Activated naive CD8-positive, alpha-beta T cell treated with anti-CD3 and anti-CD28 coated beads, Interleukin-2, amount 50 U/mL, for 24 hours (primary cell): Measurements from ENCODE around the gene TLE2.
"Not testable (repeated sequence)": the region's sequence is repeated elsewhere in the genome, so short reads cannot be mapped to it uniquely, and the experiment has no call there.

ENCODE experiments used
- ATAC-seq: fragments of 150-1000 bp; cut with Tn5 transposase; one replicate; pipeline ENCODE4 v1.10.0; 2021
- DNase-seq: peaks from one replicate; pipeline ENCODE4 v3.0.0; 2021
- H3K27ac Mint-ChIP-seq: one replicate; pipeline ENCODE4 v1.8.0; 2021; ENCODE audit warnings: mild to moderate bottlenecking, mixed read lengths
- H3K27me3 Mint-ChIP-seq: one replicate; pipeline ENCODE4 v1.8.0; 2021; ENCODE audit warnings: mixed read lengths
- H3K36me3 Mint-ChIP-seq: one replicate; pipeline ENCODE4 v1.8.0; 2021; ENCODE audit warnings: low read depth, mixed read lengths
- H3K4me1 Mint-ChIP-seq: one replicate; pipeline ENCODE4 v1.8.0; 2021; ENCODE audit warnings: mixed read lengths
- H3K4me3 Mint-ChIP-seq: one replicate; pipeline ENCODE4 v1.8.0; 2021; ENCODE audit warnings: mild to moderate bottlenecking, moderate library complexity, mixed read lengths
- H3K9me3 Mint-ChIP-seq: one replicate; pipeline ENCODE4 v1.8.0; 2021; ENCODE audit warnings: mixed read lengths

The TLE2 gene

DNA sequence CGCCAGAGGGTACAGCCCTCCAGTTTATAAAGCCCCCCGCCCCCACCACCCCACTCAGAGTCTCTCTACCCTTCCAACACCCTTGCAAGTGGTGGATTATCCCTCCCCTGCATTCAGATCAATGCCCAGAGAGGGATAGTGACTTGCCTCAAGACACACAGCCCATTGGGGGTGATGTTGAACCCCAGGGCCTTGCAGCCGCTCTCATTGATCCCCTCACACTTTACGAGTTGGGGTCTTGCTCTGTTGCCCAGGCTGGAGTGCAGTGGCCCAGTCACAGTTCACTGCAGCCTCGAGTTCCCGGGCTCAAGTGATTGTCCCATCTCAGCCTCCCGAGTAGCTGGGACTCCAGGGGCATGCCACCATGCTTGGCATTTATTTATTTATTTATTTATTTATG, 11.2 kb downstream of the TLE2 start:
- Mint-ChIP-seq H3K4me1 (no peaks in the 10 kb centered on the region), H3K36me3 (no peaks in the 10 kb centered on the region), H3K27me3 (no peaks in the 10 kb centered on the region), H3K9me3 (no peaks in the 10 kb centered on the region), H3K4me3 (no peak overlapping the region), H3K27ac (no peak overlapping the region)
- no peak for DNase-seq
- no peak for ATAC-seq

DNA sequence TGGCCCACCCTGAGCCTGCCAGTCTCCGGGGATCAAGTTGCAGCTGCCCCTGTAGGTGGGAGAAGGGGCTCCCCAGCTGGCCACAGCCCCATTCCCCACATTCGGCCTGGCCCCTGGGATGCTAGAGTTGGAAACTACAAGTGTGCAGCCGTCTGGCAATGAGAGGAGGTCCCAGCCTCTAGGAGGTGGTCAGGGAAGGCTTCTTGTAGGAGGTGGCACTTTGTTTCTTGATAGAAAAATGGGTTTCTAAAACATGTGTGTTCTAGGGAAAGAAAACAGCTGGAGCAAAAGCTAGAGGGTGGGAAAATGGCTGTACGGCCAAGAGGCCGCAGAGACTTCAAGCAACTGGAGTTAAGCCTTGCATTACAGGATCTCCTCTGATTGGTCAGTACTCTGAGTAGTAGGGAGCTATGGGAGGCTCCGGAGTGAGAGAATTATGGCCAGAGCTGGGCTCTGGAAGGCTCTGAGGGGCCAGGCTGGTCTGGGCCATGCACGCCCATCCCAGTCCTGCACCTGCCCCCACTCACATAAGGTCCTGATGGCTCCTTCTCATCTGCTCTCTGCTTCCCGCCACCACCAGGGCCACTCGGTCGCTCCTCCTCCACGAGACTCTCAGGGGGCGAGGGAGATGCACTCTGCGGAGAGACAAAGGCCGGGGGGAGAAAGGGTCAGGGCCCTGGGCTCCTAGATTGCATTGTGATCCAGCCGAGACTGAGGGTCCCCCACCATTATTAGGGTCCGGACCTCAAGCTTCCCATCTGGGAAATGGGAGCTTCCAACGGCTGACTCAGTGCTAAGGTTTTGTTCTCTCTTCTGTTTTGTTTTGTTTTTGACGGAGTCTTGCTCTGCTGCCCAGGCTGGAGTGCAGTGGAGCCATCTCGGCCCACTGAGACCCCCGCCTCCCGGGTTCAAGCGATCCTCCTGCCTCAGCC, 13.7 kb downstream of the TLE2 start:
- no peaks in the 10 kb centered on the region for H3K9me3 Mint-ChIP-seq
- no peaks in the 10 kb centered on the region for H3K36me3 Mint-ChIP-seq
- no peak overlapping the region for H3K27ac Mint-ChIP-seq
- ATAC-seq (no peak), DNase-seq (no peak)
- no peaks in the 10 kb centered on the region for H3K27me3 Mint-ChIP-seq
- no peak overlapping the region for H3K4me3 Mint-ChIP-seq
- no peaks in the 10 kb centered on the region for H3K4me1 Mint-ChIP-seq

DNA sequence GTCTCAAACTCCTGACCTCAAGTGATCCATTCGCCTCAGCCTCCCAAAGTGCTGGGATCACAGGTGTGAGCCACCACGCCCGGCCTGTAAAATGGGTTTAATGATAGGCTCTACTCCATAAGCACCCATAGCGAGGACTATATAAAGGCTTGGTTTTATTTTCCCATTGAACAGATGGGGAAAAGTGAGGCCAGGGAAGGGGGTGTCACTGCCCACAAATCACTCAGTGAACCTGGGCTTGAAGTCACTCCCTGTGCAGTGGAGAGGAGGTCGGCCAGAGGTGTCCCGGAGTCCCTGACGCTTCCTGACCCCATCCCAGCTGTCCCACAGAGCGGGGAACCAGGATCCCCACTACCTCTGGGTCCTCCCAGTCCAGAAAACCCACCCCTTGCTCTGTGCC, 14.9 kb downstream of the TLE2 start:
- DNase-seq (no peak), ATAC-seq (no peak)
- no peaks in the 10 kb centered on the region for H3K27me3 Mint-ChIP-seq
- H3K9me3 Mint-ChIP-seq = no peaks in the 10 kb centered on the region
- no peak overlapping the region for H3K4me3 Mint-ChIP-seq
- H3K36me3 Mint-ChIP-seq = no peaks in the 10 kb centered on the region
- H3K27ac Mint-ChIP-seq = no peak overlapping the region
- no peaks in the 10 kb centered on the region for H3K4me1 Mint-ChIP-seq

DNA sequence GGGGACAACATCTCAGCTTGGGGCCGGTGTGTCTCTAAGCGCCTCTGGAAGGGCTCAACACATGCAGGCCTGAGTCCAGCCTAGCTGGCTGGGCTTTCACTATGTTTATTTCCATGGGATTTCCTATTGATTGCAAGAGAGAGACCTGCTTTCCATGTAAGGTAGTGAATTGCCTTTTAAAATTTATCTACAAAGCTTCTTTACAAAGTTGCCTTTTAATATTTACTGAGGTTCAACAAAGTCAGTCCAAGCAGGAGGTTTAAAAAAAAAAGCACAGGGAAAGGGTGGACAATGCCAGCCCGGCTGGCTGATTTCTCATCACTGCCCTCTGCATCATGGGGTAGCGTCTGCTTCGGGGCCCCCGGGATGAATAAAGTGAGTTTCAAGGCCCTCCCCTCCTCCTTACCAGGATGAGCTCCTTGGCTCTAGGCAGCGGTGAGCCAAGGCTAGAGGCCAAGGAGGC, 15.8 kb downstream of the TLE2 start:
- DNase-seq (no peak), ATAC-seq (no peak)
- H3K4me1 Mint-ChIP-seq = no peaks in the 10 kb centered on the region
- H3K4me3 Mint-ChIP-seq = no peak overlapping the region
- no peaks in the 10 kb centered on the region for H3K27me3 Mint-ChIP-seq
- H3K27ac Mint-ChIP-seq = no peak overlapping the region
- no peaks in the 10 kb centered on the region for H3K36me3 Mint-ChIP-seq
- H3K9me3 Mint-ChIP-seq = no peaks in the 10 kb centered on the region

DNA sequence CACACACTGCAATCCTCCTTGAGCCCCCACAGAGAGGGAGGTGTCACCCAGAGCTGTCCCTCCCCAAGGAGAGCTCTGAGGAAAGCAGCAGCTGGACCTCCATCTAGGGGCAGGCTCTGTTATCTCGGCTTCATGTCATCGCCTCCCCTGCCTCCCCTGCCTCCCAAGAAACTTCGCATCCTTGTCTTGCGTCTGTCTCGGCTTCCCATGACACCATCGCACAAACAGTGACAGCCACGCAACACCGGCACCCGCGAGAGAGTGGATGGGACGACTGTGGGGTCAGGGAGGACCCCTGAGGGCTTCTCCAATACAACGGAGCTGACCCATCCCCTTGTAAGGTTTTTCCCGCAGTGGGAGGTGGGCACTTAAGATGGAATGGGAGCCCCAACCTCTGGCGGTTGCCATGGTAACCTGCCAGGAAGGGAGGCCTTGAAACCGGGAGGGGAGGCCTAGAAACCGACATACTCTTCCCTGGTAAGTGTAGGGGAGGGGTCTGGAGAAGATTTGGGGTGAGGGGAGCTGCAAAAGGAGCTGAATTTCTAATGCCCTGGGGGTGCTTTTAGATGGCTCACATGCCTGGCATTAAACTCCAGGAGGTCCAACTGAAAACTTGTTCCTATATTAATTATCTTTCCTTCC, 16.3 kb downstream of the TLE2 start:
- no peak overlapping the region for H3K4me3 Mint-ChIP-seq
- H3K27ac Mint-ChIP-seq = no peak overlapping the region
- H3K9me3 Mint-ChIP-seq = no peaks in the 10 kb centered on the region
- H3K27me3 Mint-ChIP-seq = no peaks in the 10 kb centered on the region
- no peaks in the 10 kb centered on the region for H3K4me1 Mint-ChIP-seq
- ATAC-seq (no peak), DNase-seq (no peak)
- no peaks in the 10 kb centered on the region for H3K36me3 Mint-ChIP-seq

DNA sequence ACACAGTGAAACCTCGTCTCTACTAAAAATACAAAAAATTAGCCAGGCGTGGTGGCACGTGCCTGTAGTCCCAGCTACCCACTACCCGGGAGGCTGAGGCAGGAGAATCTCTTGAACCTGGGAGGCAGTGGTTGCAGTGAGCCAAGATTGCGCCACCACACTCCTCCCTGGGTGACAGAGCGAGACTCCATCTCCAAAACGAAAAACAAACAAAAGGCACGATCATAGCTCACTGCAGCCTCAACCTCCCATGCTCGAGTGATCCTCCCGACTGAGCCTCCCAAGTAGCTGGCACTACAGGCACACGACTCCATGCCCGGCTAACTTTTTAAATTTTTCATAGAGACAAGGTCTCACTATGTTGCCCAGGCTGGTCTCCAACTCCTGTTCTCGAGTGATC, 17.0 kb downstream of the TLE2 start:
- not testable (repeated sequence) for H3K4me1 Mint-ChIP-seq, ATAC-seq, H3K4me3 Mint-ChIP-seq, DNase-seq, H3K36me3 Mint-ChIP-seq, H3K9me3 Mint-ChIP-seq, H3K27me3 Mint-ChIP-seq, H3K27ac Mint-ChIP-seq

DNA sequence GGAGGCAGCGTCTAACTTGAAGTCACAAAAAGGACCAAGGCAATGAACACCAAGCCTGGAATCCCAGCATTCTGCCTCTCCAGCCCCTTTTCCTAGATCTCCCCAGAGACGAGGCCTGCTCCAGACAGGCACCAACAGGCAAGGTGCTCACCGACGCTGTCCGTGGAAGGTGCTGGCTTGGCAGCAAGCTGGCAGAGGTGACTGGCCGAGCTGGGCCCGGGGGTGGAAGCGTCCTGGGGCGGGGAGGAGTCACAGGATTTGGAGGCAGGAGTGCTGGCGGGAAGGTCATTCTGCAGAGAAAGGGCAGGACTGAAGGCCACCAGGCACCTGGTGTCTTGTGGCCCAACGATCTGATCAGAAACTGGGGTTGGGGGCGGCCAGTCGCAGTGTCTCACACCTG, 18.2 kb downstream of the TLE2 start:
- no peaks in the 10 kb centered on the region for H3K27me3 Mint-ChIP-seq
- H3K27ac Mint-ChIP-seq = no peak overlapping the region
- no peaks in the 10 kb centered on the region for H3K4me1 Mint-ChIP-seq
- DNase-seq (no peak), ATAC-seq (no peak)
- no peaks in the 10 kb centered on the region for H3K36me3 Mint-ChIP-seq
- H3K9me3 Mint-ChIP-seq = no peaks in the 10 kb centered on the region
- no peak overlapping the region for H3K4me3 Mint-ChIP-seq

DNA sequence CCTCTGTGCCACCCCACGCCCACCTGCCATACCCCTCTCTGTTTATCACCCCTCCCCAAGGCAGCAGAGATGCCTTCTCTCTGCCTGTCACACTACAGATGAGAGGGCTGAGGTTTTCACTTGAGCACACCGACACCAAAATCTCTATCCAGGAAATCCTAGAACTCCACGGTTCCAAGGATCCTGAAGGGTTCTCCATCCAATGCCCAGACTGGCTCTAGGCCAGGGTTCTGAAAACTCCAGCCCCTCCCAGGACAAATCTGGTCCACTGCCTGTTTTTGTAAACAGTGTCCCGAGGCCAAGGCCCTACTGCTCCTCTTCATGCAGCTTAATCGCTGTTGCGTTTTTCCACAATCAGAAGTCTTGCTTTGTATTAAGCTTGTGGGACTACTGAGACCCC, 20.1 kb downstream of the TLE2 start:
- H3K27me3 Mint-ChIP-seq = no peaks in the 10 kb centered on the region
- no peak overlapping the region for H3K4me3 Mint-ChIP-seq
- no peak overlapping the region for H3K27ac Mint-ChIP-seq
- DNase-seq (no peak), ATAC-seq (no peak)
- H3K36me3 Mint-ChIP-seq = no peaks in the 10 kb centered on the region
- no peaks in the 10 kb centered on the region for H3K4me1 Mint-ChIP-seq
- H3K9me3 Mint-ChIP-seq = no peaks in the 10 kb centered on the region

DNA sequence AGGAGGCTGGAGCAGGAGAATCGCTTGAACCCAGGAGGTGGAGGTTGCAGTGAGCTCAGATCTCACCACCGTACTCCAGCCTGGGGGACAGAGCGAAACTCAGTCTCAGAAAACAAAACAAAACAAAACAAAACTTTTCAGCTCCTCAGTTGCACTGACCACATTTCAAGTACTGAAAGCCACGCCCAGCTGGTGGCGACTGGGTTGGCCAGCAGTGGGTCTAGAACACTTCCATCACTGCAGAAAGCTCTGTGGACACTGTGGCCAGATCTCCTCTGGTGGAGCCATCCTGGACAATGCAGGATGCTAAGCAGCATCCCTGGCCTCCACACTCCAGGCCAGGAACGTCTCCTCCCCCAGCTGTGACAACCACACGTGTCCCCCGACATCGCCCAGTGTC, 21.1 kb downstream of the TLE2 start:
- DNase-seq (no peak), ATAC-seq (no peak)
- H3K4me1 Mint-ChIP-seq = no peaks in the 10 kb centered on the region
- H3K4me3 Mint-ChIP-seq = no peak overlapping the region
- H3K27me3 Mint-ChIP-seq = no peaks in the 10 kb centered on the region
- H3K9me3 Mint-ChIP-seq = no peaks in the 10 kb centered on the region
- no peaks in the 10 kb centered on the region for H3K36me3 Mint-ChIP-seq
- H3K27ac Mint-ChIP-seq = no peak overlapping the region

DNA sequence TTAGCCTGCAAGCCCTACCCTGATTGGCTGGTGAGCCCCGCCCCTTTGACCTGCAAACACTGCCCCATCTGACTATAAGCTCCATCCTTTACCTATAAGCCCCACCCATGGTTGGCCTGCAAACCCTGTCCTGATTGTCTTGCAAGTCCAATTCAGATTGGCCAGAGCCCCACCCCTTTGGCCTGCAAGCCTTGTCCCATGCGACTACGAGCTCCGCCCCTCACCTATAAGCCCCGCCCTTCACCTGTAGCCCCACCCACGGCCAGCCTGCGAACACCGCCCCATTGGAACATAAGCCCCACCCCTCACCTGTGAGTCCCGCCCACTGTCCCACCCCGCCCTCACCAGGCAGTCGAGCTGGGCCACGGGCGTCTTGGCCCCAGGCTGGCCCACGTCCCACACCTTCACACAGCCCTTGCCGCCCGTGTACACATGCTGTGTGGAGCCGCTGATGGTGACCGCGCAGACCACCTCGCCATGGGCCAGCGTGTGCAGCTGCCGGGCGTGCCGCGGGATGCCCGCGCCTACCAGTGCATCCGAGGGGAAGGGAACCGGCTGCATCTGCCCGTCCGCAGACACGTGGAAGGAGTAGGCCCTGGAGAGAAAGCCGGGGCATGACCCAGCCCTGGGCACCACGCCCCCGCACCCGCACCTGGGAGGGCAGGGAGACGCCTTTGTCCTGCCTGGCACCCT, 22.9 kb downstream of the TLE2 start:
- DNase-seq = no peak
- no peak for ATAC-seq
- no peak overlapping the region for H3K27ac Mint-ChIP-seq
- no peaks in the 10 kb centered on the region for H3K9me3 Mint-ChIP-seq
- no peaks in the 10 kb centered on the region for H3K36me3 Mint-ChIP-seq
- no peak overlapping the region for H3K4me3 Mint-ChIP-seq
- no peaks in the 10 kb centered on the region for H3K4me1 Mint-ChIP-seq
- no peaks in the 10 kb centered on the region for H3K27me3 Mint-ChIP-seq

DNA sequence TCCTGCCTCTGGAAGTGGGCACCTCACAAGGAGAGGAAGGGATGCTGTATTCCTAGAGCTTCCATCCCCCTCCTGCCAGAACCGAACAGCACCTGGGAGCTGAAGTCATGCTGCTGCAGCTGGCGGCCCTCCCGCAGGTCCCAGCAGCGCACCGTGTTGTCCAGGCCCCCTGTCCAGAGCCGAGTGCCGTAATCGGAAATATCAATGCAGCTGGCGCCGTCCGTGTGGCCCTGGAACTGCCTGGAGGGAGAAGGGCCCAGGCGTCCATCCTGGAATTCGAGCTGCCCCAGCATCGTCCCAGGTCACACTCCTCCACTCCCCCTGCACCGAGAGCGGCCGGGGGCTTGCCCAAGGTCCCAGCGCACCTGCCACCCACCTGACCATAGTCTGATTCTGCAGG, 23.7 kb downstream of the TLE2 start:
- DNase-seq = no peak
- H3K4me3 Mint-ChIP-seq = no peak overlapping the region
- no peaks in the 10 kb centered on the region for H3K36me3 Mint-ChIP-seq
- no peaks in the 10 kb centered on the region for H3K9me3 Mint-ChIP-seq
- no peak for ATAC-seq
- H3K4me1 Mint-ChIP-seq = no peaks in the 10 kb centered on the region
- no peaks in the 10 kb centered on the region for H3K27me3 Mint-ChIP-seq
- no peak overlapping the region for H3K27ac Mint-ChIP-seq

DNA sequence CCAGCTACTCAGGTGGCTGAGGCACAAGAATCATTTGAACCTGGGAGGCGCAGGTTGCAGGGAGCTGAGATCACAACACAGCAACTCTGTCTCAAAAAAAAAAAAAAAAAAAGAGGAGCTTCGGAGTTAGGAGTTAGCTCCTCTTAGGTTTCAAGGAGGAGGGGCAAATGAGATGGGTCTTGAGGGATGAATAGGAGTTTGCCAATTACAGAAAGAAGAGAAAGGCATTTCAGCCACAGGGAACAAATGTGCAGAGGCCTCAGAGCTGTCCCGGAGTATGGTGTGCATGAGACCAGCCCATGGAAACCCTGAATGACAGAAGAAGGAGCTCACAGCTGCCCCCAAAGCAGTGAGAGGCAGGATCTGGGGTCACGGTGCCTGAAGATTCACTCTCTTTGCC, 24.6 kb downstream of the TLE2 start:
- Mint-ChIP-seq H3K27me3 (no peaks in the 10 kb centered on the region), H3K4me1 (no peaks in the 10 kb centered on the region), H3K9me3 (no peaks in the 10 kb centered on the region), H3K36me3 (no peaks in the 10 kb centered on the region), H3K4me3 (no peak overlapping the region), H3K27ac (no peak overlapping the region)
- DNase-seq (no peak), ATAC-seq (no peak)

DNA sequence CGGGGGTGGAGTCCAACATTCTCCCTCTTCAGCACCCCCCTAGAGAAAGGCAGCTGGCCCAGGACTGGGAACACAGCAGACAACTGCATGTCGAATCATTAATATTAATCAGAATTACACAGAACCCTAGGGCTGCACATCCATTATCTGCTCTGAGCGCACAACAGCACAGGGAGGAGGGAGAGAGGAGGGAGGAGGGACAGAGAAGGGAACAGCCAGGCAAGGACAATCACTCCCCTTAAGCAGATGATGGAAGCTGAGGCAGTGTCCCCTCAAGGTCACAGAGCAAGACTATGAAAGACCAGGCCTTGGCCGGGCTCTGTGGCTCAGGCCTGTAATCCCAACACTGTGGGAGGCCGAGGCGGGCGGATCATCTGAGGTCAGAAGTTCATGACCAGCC, 26.0 kb downstream of the TLE2 start:
- H3K36me3 Mint-ChIP-seq = no peaks in the 10 kb centered on the region
- H3K4me3 Mint-ChIP-seq = no peak overlapping the region
- H3K9me3 Mint-ChIP-seq = no peaks in the 10 kb centered on the region
- no peak overlapping the region for H3K27ac Mint-ChIP-seq
- no peaks in the 10 kb centered on the region for H3K27me3 Mint-ChIP-seq
- H3K4me1 Mint-ChIP-seq = no peaks in the 10 kb centered on the region
- DNase-seq (no peak), ATAC-seq (no peak)

DNA sequence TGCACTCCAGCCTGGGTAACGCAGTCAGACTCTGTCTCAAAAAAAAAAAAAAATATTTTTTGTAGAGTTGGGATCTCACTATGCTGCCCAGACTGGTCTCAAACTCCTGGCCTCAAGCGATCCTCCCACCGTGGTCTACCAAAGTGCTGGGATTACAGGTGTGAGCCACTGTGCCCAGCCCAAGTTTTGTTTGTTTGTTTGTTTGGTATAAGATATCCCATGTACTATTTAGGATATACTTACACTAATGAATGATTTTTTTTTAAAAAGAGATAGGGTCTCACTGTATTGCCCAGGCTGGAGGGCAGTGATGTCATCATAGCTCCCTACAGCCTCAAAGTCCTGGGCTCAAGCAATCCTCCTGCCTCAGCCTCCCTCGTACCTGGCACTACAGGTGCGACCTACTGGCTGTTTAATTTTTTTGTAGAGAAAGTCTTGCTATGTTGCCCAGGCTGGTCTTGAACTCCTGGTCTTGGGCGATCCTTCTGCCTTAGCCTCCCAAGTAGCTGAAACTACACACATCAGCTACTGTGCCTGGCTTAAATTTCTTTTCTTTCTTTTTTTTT, 27.8 kb downstream of the TLE2 start:
- H3K4me1 Mint-ChIP-seq = no peaks in the 10 kb centered on the region
- H3K36me3 Mint-ChIP-seq = no peaks in the 10 kb centered on the region
- no peak overlapping the region for H3K4me3 Mint-ChIP-seq
- no peak overlapping the region for H3K27ac Mint-ChIP-seq
- H3K27me3 Mint-ChIP-seq = no peaks in the 10 kb centered on the region
- ATAC-seq (no peak), DNase-seq (no peak)
- no peaks in the 10 kb centered on the region for H3K9me3 Mint-ChIP-seq

DNA sequence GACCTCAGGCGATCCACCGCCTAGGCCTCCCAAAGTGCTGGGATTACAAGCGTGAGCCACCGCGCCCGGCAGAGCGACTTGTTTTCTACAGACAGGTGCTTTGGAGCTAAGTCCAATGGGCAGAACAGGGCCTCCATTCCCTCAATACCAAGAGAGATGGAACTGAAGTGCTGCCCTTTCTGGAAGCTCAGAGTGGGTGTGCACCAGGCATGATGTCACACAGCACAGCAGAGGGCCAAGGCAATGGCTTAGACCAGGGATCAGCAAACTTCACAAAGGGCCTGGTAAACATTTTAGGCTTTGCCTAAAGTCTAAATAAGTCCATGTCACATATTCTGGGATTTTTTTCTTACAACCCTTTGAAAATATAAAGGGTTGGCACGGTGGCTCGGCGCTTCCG, 30.4 kb downstream of the TLE2 start:
- no peaks in the 10 kb centered on the region for H3K36me3 Mint-ChIP-seq
- no peak for DNase-seq
- H3K4me3 Mint-ChIP-seq = no peak overlapping the region
- H3K27me3 Mint-ChIP-seq = no peaks in the 10 kb centered on the region
- no peak for ATAC-seq
- no peaks in the 10 kb centered on the region for H3K9me3 Mint-ChIP-seq
- H3K4me1 Mint-ChIP-seq = no peaks in the 10 kb centered on the region
- H3K27ac Mint-ChIP-seq = no peak overlapping the region
